ENCODE measurements around the gene NOB1. TPM values are rescaled to one million over a fixed set of nuclear protein-coding genes. Genes with fewer than 3 reads are reported as not detected.

NOB1 gene
- total and polyA plus RNA-seq, 2 donors from 2014 or later = 34.9 to 50.4 TPM

- H3K4me1 ChIP-seq (ENCODE audit: control insufficient read depth in 2 of 3, insufficient read depth in 2 of 3, low read depth in 1 of 3, low read length in 3 of 3) = peaks cover 3 to 8% (median 6%) of the 10 kb centered on the region in 3 donors
- peaks cover 0 to 16% (median 11%) of the 10 kb centered on the region in 3 donors for H3K36me3 ChIP-seq (ENCODE audit: control insufficient read depth in 2 of 3, insufficient read depth in 3 of 3, low read length in 3 of 3)
- no peaks in the 10 kb centered on the region for H3K27me3 ChIP-seq (ENCODE audit: control insufficient read depth, insufficient read depth, low read length)
- H3K4me3 ChIP-seq (ENCODE audit: low read length in 3 of 3) = no peak overlapping the region
- no peaks in the 10 kb centered on the region for H3K9me3 ChIP-seq (ENCODE audit: control insufficient read depth in 2 of 3, insufficient read depth in 1 of 3, low read length in 3 of 3)
- DNase-seq (peak in 1 of 5 donors; percentile 25), FAIRE-seq (no peak)
- intact Hi-C loops (cut with DNase I) = loop anchor here (10.0 kb wide), 1 partner anchor 136 kb away; no protein-coding TSS in a partner anchor
- TF ChIP-seq CTCF (IDR thresholded peaks at IDR 0.05; ENCODE audit: borderline replicate concordance, extremely low read depth, insufficient read depth) = no peak
- H3K9ac ChIP-seq (ENCODE audit: low read length in 3 of 3) = no peak overlapping the region
- H3K27ac ChIP-seq (ENCODE audit: low read depth in 2 of 2, low read length in 2 of 2) = no peak overlapping the region
These were observed 43.7 kb upstream of the NOB1 start for GRCh38 chr16:69798466-69798865.

- no peak for FAIRE-seq
- no peaks in the 10 kb centered on the region for H3K27me3 ChIP-seq (ENCODE audit: control insufficient read depth, insufficient read depth, low read length)
- H3K4me3 ChIP-seq (ENCODE audit: low read length in 3 of 3) = peak overlapping the region; percentile 12 to 36 (median 28)
- H3K27ac ChIP-seq (ENCODE audit: low read depth in 2 of 2, low read length in 2 of 2) = no peak overlapping the region
- H3K4me1 ChIP-seq (ENCODE audit: control insufficient read depth in 2 of 3, insufficient read depth in 2 of 3, low read depth in 1 of 3, low read length in 3 of 3) = peaks cover 3 to 8% (median 6%) of the 10 kb centered on the region in 3 donors
- TF ChIP-seq CTCF (IDR thresholded peaks at IDR 0.05; ENCODE audit: borderline replicate concordance, extremely low read depth, insufficient read depth) = peak; percentile 92
- H3K9ac ChIP-seq (ENCODE audit: low read length in 3 of 3) = peak overlapping the region in 1 of 3 donors; percentile 38
- no peaks in the 10 kb centered on the region for H3K9me3 ChIP-seq (ENCODE audit: control insufficient read depth in 2 of 3, insufficient read depth in 1 of 3, low read length in 3 of 3)
- DNase-seq = peak in 4 of 5 donors; percentile 50 to 92 (median 70)
- H3K36me3 ChIP-seq (ENCODE audit: control insufficient read depth in 2 of 3, insufficient read depth in 3 of 3, low read length in 3 of 3) = peaks cover 0 to 21% (median 14%) of the 10 kb centered on the region in 3 donors
- intact Hi-C loops (cut with DNase I) = loop anchor here (10.0 kb wide), 1 partner anchor 138 kb away; no protein-coding TSS in a partner anchor
These were observed 41.8 kb upstream of the NOB1 start for GRCh38 chr16:69796285-69797118.

- H3K4me3 ChIP-seq (ENCODE audit: low read length in 3 of 3) = no peak overlapping the region
- intact Hi-C loops (cut with DNase I) = loop anchor here (10.0 kb wide), 1 partner anchor 140 kb away; no protein-coding TSS in a partner anchor
- no peak for DNase-seq
These were observed 39.8 kb upstream of the NOB1 start for GRCh38 chr16:69794486-69794885.

More at GRCh38 chr16:69794486-69794885, 39.8 kb upstream of the NOB1 start:
- no peak for TF ChIP-seq CTCF (IDR thresholded peaks at IDR 0.05; ENCODE audit: borderline replicate concordance, extremely low read depth, insufficient read depth)
- Histone ChIP-seq H3K36me3 (ENCODE audit: control insufficient read depth in 2 of 3, insufficient read depth in 3 of 3, low read length in 3 of 3) (peaks cover 0 to 14% (median 10%) of the 10 kb centered on the region in 3 donors), H3K9ac (ENCODE audit: low read length in 3 of 3) (no peak overlapping the region), H3K4me1 (ENCODE audit: control insufficient read depth in 2 of 3, insufficient read depth in 2 of 3, low read depth in 1 of 3, low read length in 3 of 3) (peaks cover 3 to 8% (median 6%) of the 10 kb centered on the region in 3 donors), H3K9me3 (ENCODE audit: control insufficient read depth in 2 of 3, insufficient read depth in 1 of 3, low read length in 3 of 3) (no peaks in the 10 kb centered on the region), H3K27ac (ENCODE audit: low read depth in 2 of 2, low read length in 2 of 2) (no peak overlapping the region), H3K27me3 (ENCODE audit: control insufficient read depth, insufficient read depth, low read length) (no peaks in the 10 kb centered on the region)
- no peak for FAIRE-seq

All from kidney (tissue), 14 donors.